Astrocyte of the spinal cord (primary cell): ENCODE results near the gene ADAM23.

Experiments
- DNase-seq: peaks from one replicate; pipeline ENCODE4 v3.0.0; 2011; ENCODE audit warnings: low read depth, low spot score
- H3K4me3 ChIP-seq: 2 replicates; pipeline ENCODE4 v1.5.1; 2011; ENCODE audit warnings: low read depth, mild to moderate bottlenecking, low read length, moderate library complexity
- CTCF ChIP-seq: IDR thresholded peaks from 2 replicates; pipeline ENCODE4 v1.5.1; 2012; ENCODE audit warnings: low read depth, mild to moderate bottlenecking, low read length, inconsistent platforms
- in situ Hi-C: cut with HindIII; loops from 2 replicates; pipeline ENCODE4 v1.10.0; 2017; ENCODE audit warnings: low sequenced_read_pairs

Gene ADAM23

GRCh38 chr2:206611191-206611590, 167.9 kb downstream of the ADAM23 start:
- in situ Hi-C loops, result no loop called here
- no peak overlapping the region for H3K4me3 ChIP-seq
- no peak for TF ChIP-seq CTCF
- no peak for DNase-seq

DNA sequence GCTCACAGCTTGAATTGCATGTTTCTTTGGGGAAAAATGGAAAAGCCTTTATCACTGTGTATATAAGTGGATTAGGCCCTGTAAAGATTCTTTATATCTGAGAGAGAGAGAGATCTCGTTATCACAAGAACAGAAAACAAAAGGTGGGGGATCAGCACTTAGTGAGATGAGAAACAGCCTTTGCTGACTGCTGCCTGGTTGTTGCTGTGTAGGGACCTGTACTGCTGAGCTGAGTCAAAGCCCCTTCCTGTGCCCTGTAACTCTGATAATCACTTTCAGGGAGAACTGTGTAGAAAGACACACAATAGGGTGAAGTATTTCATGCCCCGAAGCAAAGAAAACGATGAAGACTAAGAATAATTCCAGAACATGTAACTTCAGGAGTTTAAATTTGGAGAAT, 168.4 kb downstream of the ADAM23 start:
- H3K4me3 ChIP-seq, result no peak overlapping the region
- in situ Hi-C loops, result no loop called here
- DNase-seq, result no peak
- no peak for TF ChIP-seq CTCF

DNA sequence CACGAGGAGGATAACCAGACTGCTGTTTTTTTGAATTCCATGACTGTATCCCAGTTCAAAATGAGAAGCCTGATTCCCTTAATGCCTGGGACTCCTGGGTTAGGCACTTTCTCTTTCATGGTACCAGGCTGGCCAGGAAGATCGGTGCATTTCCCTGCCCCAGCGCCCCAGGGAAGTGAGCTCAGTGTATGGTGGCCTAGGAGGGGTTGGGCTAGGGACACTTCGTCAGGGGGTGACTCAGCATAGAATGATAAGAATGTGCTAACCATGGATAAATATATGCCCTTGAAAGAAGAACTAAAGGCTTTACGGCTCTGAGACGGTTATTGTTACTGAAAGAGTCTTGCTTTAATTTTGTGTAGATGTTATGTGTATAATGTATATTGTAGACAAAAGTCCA, 171.5 kb downstream of the ADAM23 start:
- H3K4me3 ChIP-seq, result no peak overlapping the region
- DNase-seq, result peak; percentile 37
- TF ChIP-seq CTCF, result no peak
- in situ Hi-C loops, result no loop called here

DNA sequence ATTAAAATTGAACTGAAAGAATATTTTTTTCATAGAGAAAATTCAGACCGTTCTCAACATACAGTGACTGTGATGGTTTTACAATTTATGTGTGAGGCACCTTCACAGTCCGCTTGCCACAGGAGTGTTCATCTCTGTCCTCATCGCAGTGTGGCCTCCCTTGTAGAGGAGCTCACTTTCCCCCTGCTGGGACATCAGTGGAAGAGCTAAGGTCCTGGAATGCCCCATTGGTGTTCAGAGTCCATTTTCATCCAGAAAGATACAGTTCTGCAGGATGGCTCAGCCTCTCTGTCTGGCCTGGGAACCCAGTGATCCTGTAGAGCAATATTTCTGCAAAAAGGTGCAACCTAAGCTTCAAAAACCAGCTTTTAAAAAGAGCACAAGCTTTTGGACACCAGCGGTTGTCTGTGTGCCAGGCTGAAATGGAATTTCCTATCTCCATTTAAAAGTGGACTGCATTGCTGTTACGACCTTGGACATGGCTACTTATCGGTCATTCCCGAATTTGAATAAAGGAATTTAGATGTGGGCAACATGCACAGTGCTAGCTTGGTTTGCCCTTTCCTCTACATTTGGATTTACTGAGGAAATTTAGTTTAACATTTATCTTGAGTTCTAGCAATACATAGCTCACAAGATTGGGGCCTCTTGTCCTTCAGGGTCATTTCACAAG, 172.2 kb downstream of the ADAM23 start:
- no peak overlapping the region for H3K4me3 ChIP-seq
- in situ Hi-C loops, result no loop called here
- TF ChIP-seq CTCF, result no peak
- DNase-seq, result no peak

DNA sequence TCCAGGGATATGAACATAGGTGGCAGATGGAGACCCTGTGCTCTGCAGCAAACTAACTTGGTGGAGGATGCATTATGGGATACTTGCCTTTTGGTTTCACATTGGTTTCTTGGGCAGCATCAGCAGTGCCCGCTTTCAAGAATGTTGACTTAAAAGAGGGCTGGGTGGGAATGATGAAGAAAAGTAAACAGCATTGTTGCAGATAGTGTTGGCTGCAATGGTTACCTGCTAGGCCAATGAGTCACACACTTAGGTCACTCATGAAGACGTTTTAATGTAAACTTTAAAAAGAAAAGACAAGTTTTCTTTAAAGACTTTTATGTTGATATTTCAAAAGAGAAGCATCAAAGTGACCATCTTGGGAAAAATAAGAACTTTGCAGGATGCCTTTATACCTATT, 172.8 kb downstream of the ADAM23 start:
- in situ Hi-C loops, result no loop called here
- TF ChIP-seq CTCF, result no peak
- DNase-seq, result no peak

DNA sequence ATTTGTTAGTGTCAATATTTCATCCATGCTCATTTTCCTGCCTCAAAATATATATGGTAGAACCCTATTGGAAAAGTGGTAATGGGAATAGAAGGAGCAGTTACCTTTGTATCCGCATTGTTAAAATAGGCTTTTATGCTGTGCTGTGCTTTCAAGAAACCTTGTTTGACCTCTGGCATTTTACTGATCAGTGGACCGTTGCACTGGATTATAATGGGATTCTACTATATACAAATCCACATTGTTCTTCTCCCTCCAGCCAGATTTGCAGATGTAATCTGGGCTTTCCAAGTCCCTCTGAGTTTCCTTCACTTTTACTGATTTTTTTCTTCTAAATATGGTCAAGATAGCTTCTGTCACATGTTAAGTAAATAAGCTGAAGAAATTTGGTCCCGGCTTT, 175.7 kb downstream of the ADAM23 start:
- H3K4me3 ChIP-seq, result no peak overlapping the region
- no peak for TF ChIP-seq CTCF
- no peak for DNase-seq
- in situ Hi-C loops, result no loop called here

More for the DNA sequence above, 172.8 kb downstream of the ADAM23 start:
- no peak overlapping the region for H3K4me3 ChIP-seq
